Dendritic cell treated with granulocyte-macrophage colony-stimulating factor and Interleukin-4, amounts not matched to agents 40 ng/mL and 50 ng/mL, for 4 days (primary cell): ENCODE results near the gene CACNA1C.

ENCODE experiments used
- H3K27ac Mint-ChIP-seq: one replicate; pipeline ENCODE4 v1.8.0; 2022; ENCODE audit warnings: mild to moderate bottlenecking, mixed read lengths
- H3K27me3 Mint-ChIP-seq: one replicate; pipeline ENCODE4 v1.8.0; 2022; ENCODE audit warnings: mild to moderate bottlenecking, mixed read lengths
- H3K36me3 Mint-ChIP-seq: one replicate; pipeline ENCODE4 v1.8.0; 2022; ENCODE audit warnings: low read depth, mixed read lengths
- H3K4me1 Mint-ChIP-seq: one replicate; pipeline ENCODE4 v1.8.0; 2022; ENCODE audit warnings: low read depth, mixed read lengths
- H3K4me3 Mint-ChIP-seq: one replicate; pipeline ENCODE4 v1.8.0; 2022; ENCODE audit warnings: mild to moderate bottlenecking, moderate library complexity, mixed read lengths
- H3K9me3 Mint-ChIP-seq: one replicate; pipeline ENCODE4 v1.8.0; 2022; ENCODE audit warnings: mixed read lengths
- intact Hi-C: fragments of 100-400 bp; cut with micrococcal nuclease; formaldehyde crosslinking; loops from one replicate; pipeline ENCODE4 v1.15.0; 2022

The CACNA1C gene

GRCh38 chr12:2138871-2139308, 86.1 kb downstream of the CACNA1C start:
- no peak overlapping the region for H3K27ac Mint-ChIP-seq
- intact Hi-C loops: no loop called here
- H3K27me3 Mint-ChIP-seq: no peaks in the 10 kb centered on the region
- no peaks in the 10 kb centered on the region for H3K4me1 Mint-ChIP-seq
- no peak overlapping the region for H3K4me3 Mint-ChIP-seq
- no peaks in the 10 kb centered on the region for H3K9me3 Mint-ChIP-seq
- no peaks in the 10 kb centered on the region for H3K36me3 Mint-ChIP-seq

GRCh38 chr12:2139651-2140050, 86.9 kb downstream of the CACNA1C start:
- H3K4me3 Mint-ChIP-seq: no peak overlapping the region
- H3K4me1 Mint-ChIP-seq: no peaks in the 10 kb centered on the region
- no peaks in the 10 kb centered on the region for H3K9me3 Mint-ChIP-seq
- intact Hi-C loops: no loop called here
- H3K36me3 Mint-ChIP-seq: no peaks in the 10 kb centered on the region
- H3K27me3 Mint-ChIP-seq: no peaks in the 10 kb centered on the region
- H3K27ac Mint-ChIP-seq: no peak overlapping the region

- H3K27ac Mint-ChIP-seq: no peak overlapping the region
- intact Hi-C loops: no loop called here
- H3K27me3 Mint-ChIP-seq: no peaks in the 10 kb centered on the region
These were observed 88.2 kb downstream of the CACNA1C start for GRCh38 chr12:2140858-2141519.

DNA sequence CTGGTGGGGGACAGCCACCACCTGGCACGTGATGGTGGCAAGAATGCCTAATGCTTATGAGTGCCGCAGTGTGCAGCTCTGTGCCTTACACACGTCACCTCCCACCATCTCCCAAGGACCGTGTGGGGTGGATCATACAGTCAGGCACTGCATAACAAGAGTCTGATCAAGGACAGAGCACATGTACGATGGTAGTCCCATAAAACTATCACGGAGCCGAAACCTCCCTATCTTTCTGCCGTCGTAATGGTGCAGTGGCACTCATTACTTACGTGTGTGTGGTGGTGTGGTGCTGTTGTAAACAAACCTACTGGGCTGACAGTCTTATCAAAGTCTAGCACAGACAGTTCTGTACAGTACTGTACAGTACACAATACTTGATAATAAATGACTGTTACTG, 89.3 kb downstream of the CACNA1C start:
- no peaks in the 10 kb centered on the region for H3K9me3 Mint-ChIP-seq
- no peaks in the 10 kb centered on the region for H3K27me3 Mint-ChIP-seq
- no peak overlapping the region for H3K4me3 Mint-ChIP-seq
- H3K4me1 Mint-ChIP-seq: no peaks in the 10 kb centered on the region
- no peaks in the 10 kb centered on the region for H3K36me3 Mint-ChIP-seq
- intact Hi-C loops: no loop called here
- no peak overlapping the region for H3K27ac Mint-ChIP-seq

More at GRCh38 chr12:2140858-2141519, 88.2 kb downstream of the CACNA1C start:
- Mint-ChIP-seq H3K9me3 (no peaks in the 10 kb centered on the region), H3K36me3 (no peaks in the 10 kb centered on the region), H3K4me1 (no peaks in the 10 kb centered on the region), H3K4me3 (no peak overlapping the region)

GRCh38 chr12:2144951-2145350, 92.2 kb downstream of the CACNA1C start:
- no peaks in the 10 kb centered on the region for H3K27me3 Mint-ChIP-seq
- H3K36me3 Mint-ChIP-seq: no peaks in the 10 kb centered on the region
- H3K27ac Mint-ChIP-seq: no peak overlapping the region
- H3K4me3 Mint-ChIP-seq: no peak overlapping the region
- no peaks in the 10 kb centered on the region for H3K4me1 Mint-ChIP-seq
- intact Hi-C loops: no loop called here
- H3K9me3 Mint-ChIP-seq: no peaks in the 10 kb centered on the region

DNA sequence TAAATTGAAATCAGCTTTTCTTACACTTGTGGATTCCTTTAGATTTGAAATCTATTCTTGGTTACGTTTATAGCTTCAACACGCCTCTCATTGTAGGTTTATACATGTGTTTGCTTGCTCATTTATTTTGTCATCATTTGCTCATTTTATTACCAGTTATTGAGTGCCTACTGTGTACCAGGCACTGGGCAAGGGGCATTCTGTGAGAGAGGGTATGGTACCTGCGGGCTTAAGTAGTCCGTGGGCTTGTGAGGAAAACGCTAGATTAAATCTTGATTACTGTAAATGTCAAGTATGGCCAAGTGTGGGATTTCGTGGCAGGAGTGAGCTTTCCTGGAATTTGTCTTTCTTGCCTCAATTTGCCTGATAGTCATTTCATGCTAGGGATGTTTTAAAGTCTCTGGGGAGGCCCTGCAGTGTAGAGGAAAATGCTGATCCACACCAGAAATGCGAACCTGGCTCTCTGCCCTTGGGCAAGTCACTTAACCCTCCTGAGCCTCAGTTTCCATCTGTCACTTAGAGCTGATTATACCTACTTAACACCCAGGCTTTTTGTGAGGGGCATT, 92.7 kb downstream of the CACNA1C start:
- H3K9me3 Mint-ChIP-seq: no peaks in the 10 kb centered on the region
- H3K27me3 Mint-ChIP-seq: no peaks in the 10 kb centered on the region
- H3K4me1 Mint-ChIP-seq: no peaks in the 10 kb centered on the region
- H3K36me3 Mint-ChIP-seq: no peaks in the 10 kb centered on the region
- H3K4me3 Mint-ChIP-seq: no peak overlapping the region
- H3K27ac Mint-ChIP-seq: no peak overlapping the region
- intact Hi-C loops: no loop called here

- intact Hi-C loops: no loop called here
- Mint-ChIP-seq H3K27ac (no peak overlapping the region), H3K36me3 (no peaks in the 10 kb centered on the region), H3K9me3 (no peaks in the 10 kb centered on the region), H3K4me1 (no peaks in the 10 kb centered on the region), H3K27me3 (peaks cover 2% of the 10 kb centered on the region), H3K4me3 (no peak overlapping the region)
These were observed 94.5 kb downstream of the CACNA1C start for GRCh38 chr12:2147335-2147734.

DNA sequence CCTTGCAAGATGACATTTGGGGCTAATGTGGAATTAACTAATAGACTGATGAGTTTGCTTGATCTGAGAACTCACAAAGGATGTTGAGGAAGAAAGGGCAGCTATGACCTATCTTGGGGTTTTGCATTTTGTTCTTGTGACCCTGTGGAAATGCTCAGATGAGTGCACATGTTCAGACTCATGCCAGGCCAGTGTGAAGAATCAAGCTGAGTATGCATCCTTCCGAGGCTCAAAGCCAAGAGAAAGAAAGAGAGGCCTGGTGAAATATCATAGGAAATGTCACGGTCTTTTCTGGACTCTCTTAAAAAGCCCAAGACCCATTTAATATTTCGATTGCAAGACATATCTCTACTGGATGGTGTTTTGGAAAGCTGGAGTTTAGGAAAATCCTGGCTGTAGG, 96.3 kb downstream of the CACNA1C start:
- intact Hi-C loops: no loop called here
- H3K4me3 Mint-ChIP-seq: no peak overlapping the region
- H3K27me3 Mint-ChIP-seq: peaks cover 2% of the 10 kb centered on the region
- no peaks in the 10 kb centered on the region for H3K9me3 Mint-ChIP-seq
- no peak overlapping the region for H3K27ac Mint-ChIP-seq
- no peaks in the 10 kb centered on the region for H3K36me3 Mint-ChIP-seq
- H3K4me1 Mint-ChIP-seq: no peaks in the 10 kb centered on the region

GRCh38 chr12:2150833-2151232, 98.0 kb downstream of the CACNA1C start:
- H3K36me3 Mint-ChIP-seq: no peaks in the 10 kb centered on the region
- no peak overlapping the region for H3K4me3 Mint-ChIP-seq
- H3K27me3 Mint-ChIP-seq: peaks cover 2% of the 10 kb centered on the region
- intact Hi-C loops: no loop called here
- H3K4me1 Mint-ChIP-seq: no peaks in the 10 kb centered on the region
- no peak overlapping the region for H3K27ac Mint-ChIP-seq
- no peaks in the 10 kb centered on the region for H3K9me3 Mint-ChIP-seq

GRCh38 chr12:2151391-2151790, 98.6 kb downstream of the CACNA1C start:
- Mint-ChIP-seq H3K27me3 (peaks cover 2% of the 10 kb centered on the region), H3K9me3 (no peaks in the 10 kb centered on the region), H3K4me3 (no peak overlapping the region), H3K36me3 (no peaks in the 10 kb centered on the region), H3K27ac (no peak overlapping the region), H3K4me1 (no peaks in the 10 kb centered on the region)
- intact Hi-C loops: no loop called here

DNA sequence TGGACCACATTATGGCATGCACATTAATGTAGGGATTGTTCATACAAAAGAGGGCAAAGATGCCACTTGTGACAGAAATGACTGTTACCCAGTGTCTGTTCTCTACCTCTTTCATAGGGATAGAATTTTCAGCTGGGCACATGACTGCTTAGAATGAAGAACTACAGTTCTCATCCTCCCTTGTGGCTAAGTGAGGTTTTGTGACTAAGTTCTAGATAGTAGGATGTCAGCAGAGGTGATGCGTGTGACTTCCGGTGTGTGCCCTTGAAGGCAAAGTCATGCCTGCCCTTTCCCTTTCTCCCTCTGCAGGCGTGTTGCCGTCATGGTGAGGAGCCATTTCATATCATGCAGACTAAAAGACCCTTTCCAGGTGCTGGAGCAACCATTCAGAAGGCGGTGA, 99.3 kb downstream of the CACNA1C start:
- H3K4me1 Mint-ChIP-seq: no peaks in the 10 kb centered on the region
- H3K27me3 Mint-ChIP-seq: peaks cover 2% of the 10 kb centered on the region
- no peak overlapping the region for H3K27ac Mint-ChIP-seq
- H3K4me3 Mint-ChIP-seq: no peak overlapping the region
- no peaks in the 10 kb centered on the region for H3K36me3 Mint-ChIP-seq
- H3K9me3 Mint-ChIP-seq: no peaks in the 10 kb centered on the region
- intact Hi-C loops: no loop called here

DNA sequence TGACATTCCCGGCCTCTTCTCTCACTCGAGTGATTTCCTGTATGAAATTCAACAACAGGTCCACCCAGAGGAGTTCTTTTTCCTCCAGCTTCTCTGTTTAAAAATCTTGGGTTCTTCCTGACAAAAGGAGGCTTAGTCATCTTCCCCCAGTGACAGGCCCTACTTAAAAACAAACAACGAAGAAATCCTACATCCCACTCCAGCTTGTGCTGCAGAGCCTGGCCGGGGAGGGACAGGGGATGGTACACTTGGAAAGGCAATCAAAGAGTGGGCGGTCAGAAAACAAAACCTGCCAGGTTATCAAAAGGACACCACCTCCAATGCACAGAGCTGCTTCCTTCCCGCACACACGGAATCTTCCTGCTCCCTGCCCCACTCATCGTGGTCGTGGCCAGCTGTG, 101.3 kb downstream of the CACNA1C start:
- Mint-ChIP-seq H3K36me3 (no peaks in the 10 kb centered on the region), H3K27me3 (peaks cover 2% of the 10 kb centered on the region), H3K27ac (no peak overlapping the region), H3K9me3 (no peaks in the 10 kb centered on the region), H3K4me1 (no peaks in the 10 kb centered on the region), H3K4me3 (no peak overlapping the region)
- intact Hi-C loops: no loop called here

GRCh38 chr12:2154521-2154920, 101.7 kb downstream of the CACNA1C start:
- H3K27ac Mint-ChIP-seq: no peak overlapping the region
- peaks cover 2% of the 10 kb centered on the region for H3K27me3 Mint-ChIP-seq
- intact Hi-C loops: no loop called here
- H3K4me3 Mint-ChIP-seq: no peak overlapping the region
- no peaks in the 10 kb centered on the region for H3K4me1 Mint-ChIP-seq
- H3K36me3 Mint-ChIP-seq: no peaks in the 10 kb centered on the region
- no peaks in the 10 kb centered on the region for H3K9me3 Mint-ChIP-seq

DNA sequence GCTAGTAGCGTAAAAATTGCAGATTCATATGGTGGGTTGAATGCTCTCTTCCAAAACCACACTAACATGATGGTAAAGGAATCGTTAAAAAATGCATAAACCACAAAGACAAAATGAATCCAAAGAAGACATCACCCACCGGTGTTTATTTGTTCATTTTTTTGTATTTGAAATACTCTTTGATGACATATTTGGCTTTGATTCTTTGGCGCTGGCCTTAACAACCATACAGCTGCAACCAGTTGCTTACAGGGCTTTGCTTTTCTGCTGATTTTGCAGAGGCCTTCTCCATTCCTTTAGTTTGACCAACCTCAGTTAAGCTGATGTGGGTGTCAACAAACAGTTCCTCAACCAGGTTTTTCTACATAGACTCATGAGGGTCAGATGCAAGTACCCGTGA, 103.5 kb downstream of the CACNA1C start:
- no peak overlapping the region for H3K4me3 Mint-ChIP-seq

DNA sequence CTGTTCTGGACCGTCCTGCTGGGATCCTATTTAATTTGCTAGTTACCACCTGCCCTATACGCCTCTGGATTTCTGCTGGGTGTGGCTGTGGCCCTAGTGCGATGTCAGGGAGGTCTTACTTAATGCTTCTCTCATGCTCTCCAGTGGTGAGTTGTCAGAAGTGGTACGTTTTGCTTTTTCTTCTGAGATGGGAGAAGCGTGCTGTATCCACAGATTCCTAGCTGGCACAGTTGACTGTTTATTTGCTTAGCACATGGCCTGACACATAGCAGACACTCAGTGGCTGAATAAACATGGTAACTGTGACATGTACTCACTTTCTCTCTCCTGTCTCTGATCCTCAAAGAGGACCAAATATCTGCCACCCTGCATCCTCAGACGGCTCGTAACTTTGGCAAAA, 107.3 kb downstream of the CACNA1C start:
- H3K4me3 Mint-ChIP-seq: no peak overlapping the region
- no peaks in the 10 kb centered on the region for H3K36me3 Mint-ChIP-seq
- intact Hi-C loops: no loop called here
- no peak overlapping the region for H3K27ac Mint-ChIP-seq
- peaks cover 2% of the 10 kb centered on the region for H3K27me3 Mint-ChIP-seq
- H3K9me3 Mint-ChIP-seq: no peaks in the 10 kb centered on the region
- no peaks in the 10 kb centered on the region for H3K4me1 Mint-ChIP-seq

More for the DNA sequence above, 103.5 kb downstream of the CACNA1C start:
- H3K36me3 Mint-ChIP-seq: no peaks in the 10 kb centered on the region
- H3K9me3 Mint-ChIP-seq: no peaks in the 10 kb centered on the region
- H3K27ac Mint-ChIP-seq: no peak overlapping the region
- H3K4me1 Mint-ChIP-seq: no peaks in the 10 kb centered on the region
- no peaks in the 10 kb centered on the region for H3K27me3 Mint-ChIP-seq
- intact Hi-C loops: no loop called here
